Inferior parietal cortex (tissue), 1 donor: Measurements from ENCODE around the gene FAM81A.
"Not testable (repeated sequence)": the region's sequence is repeated elsewhere in the genome, so short reads cannot be mapped to it uniquely, and the experiment has no call there.

Experiments
- DNase-seq: peaks from one replicate; pipeline ENCODE4 v3.0.0-alpha.2; 2016; ENCODE audit errors: extremely low spot score

Gene FAM81A

GRCh38 chr15:59489485-59489884, 51.5 kb downstream of the FAM81A start:
- not testable (repeated sequence) for DNase-seq

- DNase-seq: peak; percentile 49
Observed at GRCh38 chr15:59491062-59491461, 53.1 kb downstream of the FAM81A start.

GRCh38 chr15:59492389-59493377, 54.7 kb downstream of the FAM81A start:
- DNase-seq: peak; percentile 93

- peak; percentile 44 for DNase-seq
Observed at GRCh38 chr15:59501597-59501996, 63.6 kb downstream of the FAM81A start.

- no peak for DNase-seq
Observed at GRCh38 chr15:59515190-59515589, 77.2 kb downstream of the FAM81A start.

- DNase-seq: no peak
Observed at GRCh38 chr15:59516655-59517461, 78.9 kb downstream of the FAM81A start.

- DNase-seq: no peak
Observed at GRCh38 chr15:59519329-59519728, 81.3 kb downstream of the FAM81A start.

GRCh38 chr15:59521443-59521842, 83.5 kb downstream of the FAM81A start:
- no peak for DNase-seq

GRCh38 chr15:59522988-59523461, 85.0 kb downstream of the FAM81A start:
- no peak for DNase-seq

- no peak for DNase-seq
Observed at GRCh38 chr15:59523702-59524101, 85.7 kb downstream of the FAM81A start.

GRCh38 chr15:59524331-59524731, 86.3 kb downstream of the FAM81A start:
- no peak for DNase-seq

GRCh38 chr15:59526466-59526865, 88.5 kb downstream of the FAM81A start:
- not testable (repeated sequence) for DNase-seq

- DNase-seq: no peak
Observed at GRCh38 chr15:59528429-59528828, 90.4 kb downstream of the FAM81A start.

- peak; percentile 96 for DNase-seq
Observed at GRCh38 chr15:59528961-59529402, 91.0 kb downstream of the FAM81A start.

GRCh38 chr15:59531066-59531675, 93.2 kb downstream of the FAM81A start:
- no peak for DNase-seq

- peak; percentile 50 for DNase-seq
Observed at GRCh38 chr15:59532770-59533379, 94.9 kb downstream of the FAM81A start.

- DNase-seq: no peak
Observed at GRCh38 chr15:59536553-59536952, 98.6 kb downstream of the FAM81A start.

GRCh38 chr15:59537403-59537802, 99.4 kb downstream of the FAM81A start:
- no peak for DNase-seq

GRCh38 chr15:59538494-59538893, 100.5 kb downstream of the FAM81A start:
- DNase-seq: no peak

GRCh38 chr15:59539799-59540198, 101.8 kb downstream of the FAM81A start:
- no peak for DNase-seq

- no peak for DNase-seq
Observed at GRCh38 chr15:59540654-59541053, 102.7 kb downstream of the FAM81A start.
